HG03135 (cell line): ENCODE measurements around the gene NR3C1.

Experiments used
- ATAC-seq: cut with Tn5 transposase; IDR thresholded peaks from one replicate; pipeline ENCODE4 v1.9.1; 2021; ENCODE audit warnings: mild to moderate bottlenecking, moderate library complexity; ENCODE audit not compliant: unreplicated experiment

Gene NR3C1

GRCh38 chr5:143315214-143315613 is 88.3 kb downstream of the NR3C1 start:
- ATAC-seq: no peak

DNA sequence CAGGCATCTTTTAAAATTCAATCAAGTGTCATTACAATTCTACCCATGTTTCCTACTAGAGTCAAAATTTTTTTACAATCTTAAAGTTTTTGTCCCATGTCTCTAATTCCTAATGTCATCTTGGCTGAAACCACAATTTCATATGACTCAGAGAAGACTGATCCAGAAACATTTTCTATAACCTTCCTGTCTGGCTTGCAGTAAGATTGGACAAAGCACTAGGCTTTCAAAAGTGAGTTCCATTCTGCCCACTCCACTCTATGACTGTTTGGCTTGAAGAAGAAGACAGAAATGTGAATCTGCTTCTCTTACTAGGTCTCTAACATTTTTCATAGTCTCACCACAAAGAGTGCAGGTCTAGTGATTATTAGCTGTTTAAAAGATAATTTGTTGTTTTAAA is 88.8 kb downstream of the NR3C1 start:
- no peak for ATAC-seq

DNA sequence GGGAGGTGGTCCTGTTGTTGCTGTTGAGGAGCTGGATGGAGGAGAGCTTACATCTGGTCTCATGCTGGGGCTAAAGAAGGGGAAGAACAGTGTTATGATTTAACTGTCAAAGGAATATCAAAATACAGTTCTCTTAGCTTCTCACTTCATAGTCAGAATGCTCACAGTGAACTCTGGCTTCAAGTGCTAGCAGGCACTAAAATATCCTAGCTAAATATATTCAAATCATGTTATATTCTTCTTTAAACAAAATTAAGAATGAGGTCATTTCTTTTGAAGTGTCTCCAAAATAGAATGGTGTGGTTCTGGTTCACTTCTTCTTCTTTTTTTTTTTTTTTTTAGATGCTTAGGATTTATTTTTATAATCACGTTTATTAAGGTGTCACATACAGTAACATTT is 89.4 kb downstream of the NR3C1 start:
- no peak for ATAC-seq

DNA sequence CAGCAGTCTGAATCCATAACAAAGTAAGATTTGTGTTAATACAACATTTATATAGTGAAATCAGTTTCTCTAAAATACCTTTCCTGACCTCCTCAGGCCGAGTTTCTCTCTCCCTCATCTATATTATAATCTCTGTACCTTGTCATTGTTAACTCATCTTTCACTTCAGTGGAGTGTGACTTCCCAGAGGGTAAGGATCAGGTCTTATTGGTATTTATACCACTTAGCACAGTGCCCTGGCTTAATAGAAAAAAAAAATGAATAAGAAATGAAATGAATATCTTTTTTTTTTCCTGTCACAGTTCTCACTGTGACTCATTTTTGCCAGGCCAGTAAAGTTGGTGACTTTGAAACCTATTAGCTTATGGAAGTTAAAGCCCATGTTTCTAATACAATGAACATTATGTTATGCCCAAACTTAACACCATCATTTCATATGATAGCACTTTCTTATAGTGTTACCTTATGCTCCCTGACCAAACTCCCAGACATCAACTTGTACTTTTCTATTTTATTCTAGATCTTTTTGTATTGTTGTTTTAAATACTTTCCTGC is 90.1 kb downstream of the NR3C1 start:
- no peak for ATAC-seq

- ATAC-seq: no peak
These were observed 90.7 kb downstream of the NR3C1 start for GRCh38 chr5:143312822-143313221.

DNA sequence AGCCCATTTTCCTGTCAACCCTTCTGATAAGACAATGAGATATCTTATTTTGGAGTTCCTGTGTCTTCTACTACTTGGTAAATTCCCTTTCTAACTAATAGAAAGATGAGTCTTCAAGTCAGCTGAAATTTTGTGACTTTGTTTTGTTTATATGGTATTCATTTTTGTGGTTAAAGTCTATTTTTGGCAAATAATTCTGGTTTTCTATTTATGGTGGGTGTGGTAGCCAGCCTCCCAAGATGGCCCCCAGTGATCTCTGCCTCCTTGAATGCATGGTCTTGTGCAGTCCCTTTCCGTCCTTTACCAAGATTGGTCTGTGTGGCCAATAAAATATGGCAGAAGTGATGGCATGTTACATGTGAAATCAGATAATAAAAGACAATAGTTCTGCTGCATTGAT is 91.5 kb downstream of the NR3C1 start:
- ATAC-seq: no peak

DNA sequence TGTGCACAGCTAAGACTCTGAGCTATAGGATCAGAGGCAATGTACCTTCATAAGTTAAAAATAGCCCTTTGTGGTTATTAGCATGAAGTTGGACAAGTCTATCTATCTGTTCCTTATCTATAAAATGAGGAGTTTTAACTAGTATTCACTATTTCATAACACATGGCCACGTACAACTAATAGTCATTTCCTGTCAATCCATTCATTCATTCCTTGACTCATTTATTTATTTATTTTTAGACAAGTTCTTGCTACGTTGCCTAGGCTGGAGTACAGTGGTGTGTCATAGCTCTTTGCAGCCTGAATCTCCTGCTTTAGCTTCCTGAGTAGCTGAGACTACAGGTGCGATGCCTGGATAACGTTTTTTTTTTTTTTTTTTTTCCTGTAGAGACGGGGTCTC is 92.1 kb downstream of the NR3C1 start:
- ATAC-seq: no peak

- ATAC-seq: no peak
These were observed 93.6 kb downstream of the NR3C1 start for GRCh38 chr5:143309661-143310431.

- no peak for ATAC-seq
These were observed 94.8 kb downstream of the NR3C1 start for GRCh38 chr5:143308731-143309130.

DNA sequence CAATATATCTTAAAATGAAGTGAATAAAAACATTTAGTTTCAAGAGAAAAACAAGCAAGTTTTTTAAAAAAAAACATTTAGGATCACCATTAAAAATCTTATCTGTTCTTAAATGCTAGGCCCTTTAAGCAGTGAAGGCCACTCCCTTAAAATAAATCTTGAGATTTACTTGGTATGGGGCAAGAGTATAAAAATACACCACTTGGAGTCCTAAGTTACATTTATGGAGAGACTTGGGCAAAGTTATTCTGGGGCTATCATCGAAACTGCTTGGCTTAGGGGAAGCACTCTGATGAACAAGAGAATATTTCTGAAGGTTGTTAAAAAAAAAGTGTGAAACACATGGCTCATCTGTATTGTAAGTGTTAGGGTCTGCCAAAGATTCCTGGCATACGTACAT is 97.4 kb downstream of the NR3C1 start:
- ATAC-seq: no peak

GRCh38 chr5:143304836-143305475 is 98.5 kb downstream of the NR3C1 start:
- ATAC-seq: no peak

- no peak for ATAC-seq
These were observed 101.0 kb downstream of the NR3C1 start for GRCh38 chr5:143302341-143303045.

DNA sequence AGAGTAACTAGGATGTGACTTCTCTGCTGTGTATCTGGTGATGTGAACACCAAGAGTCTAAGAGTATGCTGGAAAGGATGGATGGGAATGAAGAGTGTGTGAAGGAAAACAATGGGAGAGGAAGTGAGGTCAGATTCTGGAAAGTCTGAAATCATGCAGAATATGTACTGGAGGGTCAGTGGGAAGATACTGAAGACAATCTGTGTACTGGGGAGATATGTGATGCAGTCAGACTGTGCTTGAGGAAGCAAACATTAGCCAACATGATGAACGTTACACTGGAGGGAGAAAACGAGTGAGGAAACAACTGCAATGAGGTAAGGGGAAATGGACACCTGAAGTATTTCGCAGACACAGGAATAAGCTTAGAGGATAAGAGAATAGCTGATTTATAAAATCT is 105.7 kb downstream of the NR3C1 start:
- no peak for ATAC-seq

GRCh38 chr5:143290125-143290524 is 113.4 kb downstream of the NR3C1 start:
- ATAC-seq: no peak

DNA sequence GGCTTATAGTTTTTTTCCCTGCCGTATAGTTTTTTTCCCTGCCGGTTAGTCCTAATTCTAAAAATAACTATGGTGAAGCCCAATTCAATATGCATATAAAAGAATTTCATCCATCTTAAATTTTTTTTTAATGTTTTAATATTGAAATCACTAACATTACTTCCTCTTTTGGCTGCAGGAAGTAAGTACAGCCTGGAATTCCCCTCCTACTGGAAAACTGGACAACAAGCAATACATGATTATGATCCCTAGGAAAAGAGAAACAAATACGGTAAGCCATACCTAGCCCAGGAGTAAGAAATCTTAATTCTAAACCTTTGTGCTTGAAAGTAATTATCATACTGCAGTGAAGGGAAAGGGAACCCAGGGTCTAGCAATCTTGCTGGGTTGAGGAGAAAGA is 119.0 kb downstream of the NR3C1 start:
- ATAC-seq: no peak

GRCh38 chr5:143284002-143284401 is 119.5 kb downstream of the NR3C1 start:
- ATAC-seq: no peak

DNA sequence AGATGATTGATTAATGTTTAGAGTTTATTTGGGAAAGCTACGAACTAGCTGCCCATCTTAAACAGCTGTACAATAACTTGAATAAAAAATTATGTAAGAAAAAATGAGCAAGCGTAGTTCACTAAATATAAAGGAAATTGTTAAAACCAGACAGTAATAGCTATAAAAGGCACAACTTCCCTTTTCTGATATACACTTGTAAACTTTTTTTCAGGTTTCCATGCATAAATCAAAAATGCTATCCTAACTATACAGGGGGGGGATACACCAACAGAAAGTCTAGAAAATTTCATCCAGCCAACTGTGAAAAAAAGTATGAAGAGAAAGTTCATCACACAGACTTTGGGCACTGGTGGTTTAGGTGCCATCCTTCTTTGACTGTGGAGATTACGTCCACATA is 122.3 kb downstream of the NR3C1 start:
- no peak for ATAC-seq

DNA sequence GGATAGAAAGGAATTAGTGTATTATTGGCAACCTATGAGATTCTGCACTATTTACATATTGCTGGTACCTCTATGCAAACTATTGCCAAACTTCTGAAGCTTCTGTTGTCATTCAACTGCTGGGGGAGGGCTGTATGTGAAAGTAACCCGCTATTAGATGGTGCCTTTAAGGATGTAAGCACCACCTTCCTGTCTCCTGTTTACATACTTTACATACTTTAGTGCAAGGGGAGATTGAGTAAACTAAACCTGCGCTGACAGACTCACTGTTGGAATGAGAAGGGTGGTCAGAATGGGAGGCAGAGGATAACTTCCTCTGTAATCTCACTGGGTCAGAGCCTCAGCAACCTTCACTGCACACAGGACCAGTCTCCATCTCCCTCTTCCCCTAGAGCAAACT is 123.8 kb downstream of the NR3C1 start:
- no peak for ATAC-seq

DNA sequence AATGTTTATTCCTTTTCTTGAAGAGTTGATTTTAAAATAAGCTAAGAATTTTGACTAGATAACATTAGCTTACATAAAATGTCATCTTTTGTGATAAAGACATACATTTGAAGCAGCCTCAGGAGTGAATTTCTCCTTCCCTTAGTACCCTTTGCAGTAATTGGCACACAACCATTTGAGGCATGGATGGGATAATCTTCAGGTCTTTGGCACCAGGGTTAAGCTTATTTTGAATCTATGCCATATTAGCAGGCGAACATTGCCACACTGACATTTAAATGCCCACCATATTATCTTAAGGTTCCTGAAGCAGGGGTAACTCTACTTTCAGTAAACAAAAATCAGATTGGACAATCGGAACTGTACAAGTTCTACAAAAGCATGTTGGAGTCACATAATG is 126.0 kb downstream of the NR3C1 start:
- ATAC-seq: no peak

GRCh38 chr5:143275512-143276363 is 127.7 kb downstream of the NR3C1 start:
- ATAC-seq: no peak

DNA sequence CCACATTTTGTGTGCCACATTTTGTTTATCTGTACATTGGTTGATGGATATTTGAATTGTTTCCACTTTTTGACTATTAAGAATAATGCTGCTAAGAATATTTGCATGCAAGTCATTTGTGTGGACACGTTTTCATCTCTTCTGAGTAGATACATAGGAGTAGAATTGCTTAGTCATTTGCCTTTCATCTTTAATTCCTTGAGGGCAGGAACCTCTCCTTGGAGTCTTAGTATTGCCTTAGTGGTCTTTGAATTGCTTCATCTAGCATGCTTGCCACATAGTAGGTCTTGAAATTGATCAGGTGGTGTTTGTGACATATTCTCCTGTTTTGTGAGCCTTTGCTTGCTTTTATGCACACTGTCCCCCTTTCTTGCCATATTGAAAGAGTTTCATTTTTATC is 128.5 kb downstream of the NR3C1 start:
- no peak for ATAC-seq
